Measurements from ENCODE around the gene C2CD2. TPM values are rescaled to one million over a fixed set of nuclear protein-coding genes. Genes with fewer than 3 reads are reported as not detected.
A peak's percentile ranks its signal among the peaks of the same experiment; 100 is the strongest.

Gene C2CD2
- total and polyA plus RNA-seq, 2 of the 8 experiments (the other 6 are each of a cell fraction or from before 2014, with no cell fraction given), result 10.4 to 13.0 TPM

DNA sequence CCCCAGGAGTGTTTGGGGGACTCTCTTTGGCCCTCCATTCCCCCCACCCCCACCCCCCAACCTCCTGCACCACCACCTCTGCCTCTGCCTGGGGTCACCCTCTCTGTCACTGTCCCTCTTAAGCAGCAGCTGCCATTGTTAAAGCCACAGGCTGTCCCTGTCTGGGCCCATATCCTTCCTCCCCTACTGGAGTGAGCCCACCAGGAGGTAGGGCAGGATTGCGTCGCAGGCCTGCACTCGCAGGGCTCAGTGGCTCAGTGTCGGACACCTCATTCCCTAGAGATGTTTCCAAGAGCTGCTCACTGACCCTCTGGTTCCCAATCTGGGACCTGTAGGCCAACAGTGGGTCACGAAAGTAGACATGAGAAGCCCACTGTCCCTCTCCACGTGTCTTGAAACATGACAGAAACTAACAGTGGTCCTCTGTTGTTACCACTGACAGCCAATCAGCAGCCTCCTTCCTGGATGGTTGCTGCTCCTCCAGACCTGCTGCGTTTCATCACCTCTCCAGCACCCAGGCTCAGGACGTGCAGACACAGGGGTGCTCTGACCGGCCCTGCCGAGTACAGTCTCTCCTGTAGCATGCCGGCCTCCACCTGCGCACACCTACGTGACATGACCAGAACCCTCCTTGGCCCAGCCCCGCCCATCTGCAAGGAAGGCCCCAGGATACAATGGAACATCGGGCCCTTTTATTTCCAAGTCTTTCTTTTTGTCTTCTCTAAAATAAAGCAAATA lies 82.4 kb downstream of the C2CD2 start:
- peaks cover 8% of the 10 kb centered on the region for H3K79me1 ChIP-seq (ENCODE audit: low read depth, low read length)
- H3K4me2 ChIP-seq (ENCODE audit: insufficient read depth in 1 of 2, low read depth in 2 of 2, low read length in 2 of 2), result no peak overlapping the region
- H3K9me3 ChIP-seq (ENCODE audit: insufficient read depth in 2 of 2, low read depth in 1 of 2, low read length in 1 of 2), result no peaks in the 10 kb centered on the region
- no peak overlapping the region for H2BK15ac ChIP-seq (ENCODE audit: low read length)
- H2BK20ac ChIP-seq (ENCODE audit: low read length), result no peak overlapping the region; the same call in 1 of the 2 replicates
- H3K36me3 ChIP-seq (ENCODE audit: control insufficient read depth in 2 of 4, insufficient read depth in 4 of 4, low read length in 3 of 4), result no peaks in the 10 kb centered on the region
- no peak overlapping the region for H3K14ac ChIP-seq (ENCODE audit: insufficient read length)
- no peaks in the 10 kb centered on the region for H3K27me3 ChIP-seq (replicated peaks in 1 of 4; ENCODE audit: control insufficient read depth in 3 of 4, extremely low read depth in 1 of 4, insufficient read depth in 3 of 4, low read length in 3 of 4)
- H3K4me1 ChIP-seq (replicated peaks in 1 of 4; ENCODE audit: control insufficient read depth in 3 of 4, insufficient read depth in 4 of 4, low read length in 3 of 4), result peaks cover 0 to 6% (median 0%) of the 10 kb centered on the region in 4 experiments; a peak in 2 of 7 replicates
- 0 out of 7 replicates have a peak overlapping the region, but pooled peaks of 1 of the 4 experiments have one; percentile 18 for H3K9ac ChIP-seq (replicated peaks in 1 of 4; ENCODE audit: extremely low read depth in 1 of 4, low read depth in 3 of 4, low read length in 3 of 4)
- H3K4me3 ChIP-seq (ENCODE audit: extremely low read depth in 1 of 4, insufficient read depth in 2 of 4, low read depth in 3 of 4, low read length in 4 of 4), result no peak overlapping the region
- CTCF ChIA-PET (ENCODE audit: partially characterized antibody), result interaction anchor here (0.7 to 2.8 kb wide), 4 partner anchors 11 to 236 kb away, joined by 3 to 7 read pairs (median 6); no protein-coding TSS in a partner anchor
- H2AK5ac ChIP-seq (ENCODE audit: low read depth, low read length), result no peak overlapping the region
- H4K5ac ChIP-seq (ENCODE audit: insufficient read length, low read depth, low read length), result no peak overlapping the region
- WGBS, 2 experiments (ENCODE audit: extremely low coverage in 1 of 2, insufficient coverage in 1 of 2, insufficient read length in 1 of 2, insufficient replicate concordance in 2 of 2, low coverage in 1 of 2, low lambda C conversion rate in 2 of 2, missing lambda C conversion rate in 1 of 2), result 90% methylated on average over 15 of the region's 15 CpGs; no CpG with 5 or more reads in 1 of the 2 experiments
- peaks cover 0 to 3% of the 10 kb centered on the region in 2 experiments for H4K20me1 ChIP-seq (replicated peaks in 1 of 2; ENCODE audit: control insufficient read depth in 1 of 2, insufficient read depth in 2 of 2, low read length in 2 of 2)
- H3K23me2 ChIP-seq (ENCODE audit: low read depth, low read length), result no peaks in the 10 kb centered on the region
- DNase-seq (ENCODE audit: low read depth in 1 of 2, low spot score in 2 of 2) (no peak), FAIRE-seq (no peak)
- H4K8ac ChIP-seq (ENCODE audit: extremely low read depth, insufficient read depth, low read length), result no peak overlapping the region
- H3K79me2 ChIP-seq (ENCODE audit: control insufficient read depth in 1 of 2, insufficient read depth in 2 of 2, low read length in 2 of 2), result peaks cover 0 to 25% of the 10 kb centered on the region in 2 experiments; a peak in 2 of 4 replicates
- H3K18ac ChIP-seq (ENCODE audit: extremely low read depth, low read length), result no peak overlapping the region; the same call in 1 of the 2 replicates
- H2AFZ ChIP-seq (ENCODE audit: low read length), result no peak overlapping the region
- no peak overlapping the region for H2BK120ac ChIP-seq (replicated peaks; ENCODE audit: low read depth, low read length)
- no peak overlapping the region for H3K27ac ChIP-seq (ENCODE audit: low read depth, low read length)
- H4K91ac ChIP-seq (replicated peaks; ENCODE audit: insufficient read length, low read length), result no peak overlapping the region
- no peak overlapping the region for H3K23ac ChIP-seq (ENCODE audit: insufficient read length)
- H2BK5ac ChIP-seq (ENCODE audit: low read depth, low read length), result no peak overlapping the region
- no peak overlapping the region for H2BK12ac ChIP-seq (ENCODE audit: low read depth, low read length)
- H3K4ac ChIP-seq (replicated peaks; ENCODE audit: insufficient read length, low read depth, low read length), result no peak overlapping the region
- TF ChIP-seq, protein P1, sequence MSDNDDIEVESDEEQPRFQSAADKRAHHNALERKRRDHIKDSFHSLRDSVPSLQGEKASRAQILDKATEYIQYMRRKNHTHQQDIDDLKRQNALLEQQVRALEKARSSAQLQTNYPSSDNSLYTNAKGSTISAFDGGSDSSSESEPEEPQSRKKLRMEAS (IDR thresholded peaks at IDR 0.05), result no peak
- TF ChIP-seq TAF7 (optimal IDR thresholded peaks at IDR 0.05; ENCODE audit: borderline replicate concordance, low read depth, low read length) (no peak), POLR2A (IDR thresholded peaks at IDR 0.05; ENCODE audit: control extremely low read depth in 1 of 2, low read depth in 2 of 2, low read length in 2 of 2) (no peak)
- POLR2A ChIA-PET (ENCODE audit: partially characterized antibody), result interaction anchor here (1.0 kb wide), 1 partner anchor 8 kb away, joined by 3 read pairs; the partner anchor contains the start of gene PRDM15
- no peak overlapping the region for H3K56ac ChIP-seq (replicated peaks; ENCODE audit: insufficient read length, low read depth, low read length)
